ENCODE data around the gene SLC35F3. TPM values are rescaled to one million over a fixed set of nuclear protein-coding genes. Genes with fewer than 3 reads are reported as not detected.

SLC35F3 gene
- total RNA-seq, 1 donor from 2014 or later: 0.36 TPM

- H3K9me3 Mint-ChIP-seq (ENCODE audit: unreplicated experiment): no peaks in the 10 kb centered on the region
- peaks cover 8% of the 10 kb centered on the region for H3K4me1 Mint-ChIP-seq (ENCODE audit: unreplicated experiment)
- H3K36me3 Mint-ChIP-seq (ENCODE audit: low read depth, unreplicated experiment): no peaks in the 10 kb centered on the region
- TF ChIP-seq, protein P1, sequence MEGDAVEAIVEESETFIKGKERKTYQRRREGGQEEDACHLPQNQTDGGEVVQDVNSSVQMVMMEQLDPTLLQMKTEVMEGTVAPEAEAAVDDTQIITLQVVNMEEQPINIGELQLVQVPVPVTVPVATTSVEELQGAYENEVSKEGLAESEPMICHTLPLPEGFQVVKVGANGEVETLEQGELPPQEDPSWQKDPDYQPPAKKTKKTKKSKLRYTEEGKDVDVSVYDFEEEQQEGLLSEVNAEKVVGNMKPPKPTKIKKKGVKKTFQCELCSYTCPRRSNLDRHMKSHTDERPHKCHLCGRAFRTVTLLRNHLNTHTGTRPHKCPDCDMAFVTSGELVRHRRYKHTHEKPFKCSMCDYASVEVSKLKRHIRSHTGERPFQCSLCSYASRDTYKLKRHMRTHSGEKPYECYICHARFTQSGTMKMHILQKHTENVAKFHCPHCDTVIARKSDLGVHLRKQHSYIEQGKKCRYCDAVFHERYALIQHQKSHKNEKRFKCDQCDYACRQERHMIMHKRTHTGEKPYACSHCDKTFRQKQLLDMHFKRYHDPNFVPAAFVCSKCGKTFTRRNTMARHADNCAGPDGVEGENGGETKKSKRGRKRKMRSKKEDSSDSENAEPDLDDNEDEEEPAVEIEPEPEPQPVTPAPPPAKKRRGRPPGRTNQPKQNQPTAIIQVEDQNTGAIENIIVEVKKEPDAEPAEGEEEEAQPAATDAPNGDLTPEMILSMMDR (IDR thresholded peaks at IDR 0.05; ENCODE audit: unreplicated experiment): no peak
- H3K4me3 Mint-ChIP-seq (ENCODE audit: unreplicated experiment): no peak overlapping the region
- DNase-seq (ENCODE audit: low spot score): no peak
- H3K27me3 Mint-ChIP-seq (ENCODE audit: unreplicated experiment): no peaks in the 10 kb centered on the region
- no peak overlapping the region for H3K27ac Mint-ChIP-seq (ENCODE audit: unreplicated experiment)
Measured at GRCh38 chr1:234093741-234094140, 189.3 kb downstream of the SLC35F3 start.

DNA sequence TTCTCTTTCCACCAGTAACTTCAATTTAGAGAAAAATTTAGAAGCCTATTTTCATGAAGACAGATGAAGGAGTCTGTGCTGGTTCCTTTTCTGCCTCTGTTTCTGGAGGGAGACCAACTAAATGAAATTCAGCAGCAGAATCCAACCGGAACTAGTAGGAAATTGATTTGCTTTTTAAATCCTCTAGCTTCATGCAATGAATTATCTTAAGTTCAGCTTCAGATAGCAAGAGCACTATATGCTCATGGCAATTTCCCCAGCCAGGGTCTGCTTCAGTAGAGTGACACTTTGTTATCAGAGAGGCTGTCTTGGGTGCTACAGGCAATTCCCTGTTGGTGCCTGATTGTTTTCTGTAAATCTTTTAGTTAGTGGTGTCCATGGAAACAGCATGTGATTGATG is 189.7 kb downstream of the SLC35F3 start:
- Mint-ChIP-seq H3K27me3 (ENCODE audit: unreplicated experiment) (no peaks in the 10 kb centered on the region), H3K36me3 (ENCODE audit: low read depth, unreplicated experiment) (no peaks in the 10 kb centered on the region), H3K4me1 (ENCODE audit: unreplicated experiment) (peaks cover 8% of the 10 kb centered on the region), H3K4me3 (ENCODE audit: unreplicated experiment) (no peak overlapping the region), H3K27ac (ENCODE audit: unreplicated experiment) (no peak overlapping the region), H3K9me3 (ENCODE audit: unreplicated experiment) (no peaks in the 10 kb centered on the region)
- no peak for DNase-seq (ENCODE audit: low spot score)
- TF ChIP-seq, protein P1 (IDR thresholded peaks at IDR 0.05; ENCODE audit: unreplicated experiment): no peak

DNA sequence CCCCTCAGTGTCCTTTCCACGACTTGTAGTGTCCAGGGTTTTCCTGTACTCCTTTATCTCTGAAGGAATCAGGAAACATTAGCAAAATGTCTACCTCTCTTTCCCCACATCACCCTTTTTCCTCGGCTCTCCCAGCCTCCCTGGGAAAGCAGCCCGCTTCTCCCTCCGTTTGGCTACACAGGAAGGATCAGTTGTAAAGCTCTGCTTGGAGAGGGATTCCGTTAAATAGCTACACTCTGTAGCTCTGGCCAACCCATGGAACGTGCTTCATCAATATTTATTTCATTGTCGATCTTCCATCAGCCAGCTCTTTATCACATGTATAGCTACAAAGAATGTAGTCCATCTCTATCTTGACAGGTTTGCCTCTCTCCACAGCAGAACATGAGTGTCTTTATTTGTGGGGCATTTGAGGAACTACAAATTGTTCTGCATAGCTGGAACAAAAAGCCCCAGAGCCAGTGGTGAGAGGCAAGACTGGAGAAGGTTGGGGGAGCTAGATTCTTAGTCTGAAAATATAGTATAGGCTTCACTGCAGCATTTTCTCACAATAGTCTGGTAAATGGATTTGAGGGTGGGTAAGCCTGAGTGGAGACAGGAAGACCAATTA is 191.8 kb downstream of the SLC35F3 start:
- Mint-ChIP-seq H3K9me3 (ENCODE audit: unreplicated experiment) (no peaks in the 10 kb centered on the region), H3K27ac (ENCODE audit: unreplicated experiment) (no peak overlapping the region), H3K27me3 (ENCODE audit: unreplicated experiment) (no peaks in the 10 kb centered on the region), H3K36me3 (ENCODE audit: low read depth, unreplicated experiment) (no peaks in the 10 kb centered on the region), H3K4me3 (ENCODE audit: unreplicated experiment) (no peak overlapping the region), H3K4me1 (ENCODE audit: unreplicated experiment) (peaks cover 8% of the 10 kb centered on the region)
- no peak for DNase-seq (ENCODE audit: low spot score)
- TF ChIP-seq, protein P1 (IDR thresholded peaks at IDR 0.05; ENCODE audit: unreplicated experiment): no peak

GRCh38 chr1:234102583-234102982 is 198.1 kb downstream of the SLC35F3 start:
- H3K27ac Mint-ChIP-seq (ENCODE audit: unreplicated experiment): no peak overlapping the region
- H3K4me1 Mint-ChIP-seq (ENCODE audit: unreplicated experiment): no peaks in the 10 kb centered on the region
- TF ChIP-seq, protein P1 (IDR thresholded peaks at IDR 0.05; ENCODE audit: unreplicated experiment): no peak
- no peaks in the 10 kb centered on the region for H3K36me3 Mint-ChIP-seq (ENCODE audit: low read depth, unreplicated experiment)
- no peaks in the 10 kb centered on the region for H3K9me3 Mint-ChIP-seq (ENCODE audit: unreplicated experiment)
- DNase-seq (ENCODE audit: low spot score): no peak
- H3K27me3 Mint-ChIP-seq (ENCODE audit: unreplicated experiment): no peaks in the 10 kb centered on the region
- H3K4me3 Mint-ChIP-seq (ENCODE audit: unreplicated experiment): no peak overlapping the region

DNA sequence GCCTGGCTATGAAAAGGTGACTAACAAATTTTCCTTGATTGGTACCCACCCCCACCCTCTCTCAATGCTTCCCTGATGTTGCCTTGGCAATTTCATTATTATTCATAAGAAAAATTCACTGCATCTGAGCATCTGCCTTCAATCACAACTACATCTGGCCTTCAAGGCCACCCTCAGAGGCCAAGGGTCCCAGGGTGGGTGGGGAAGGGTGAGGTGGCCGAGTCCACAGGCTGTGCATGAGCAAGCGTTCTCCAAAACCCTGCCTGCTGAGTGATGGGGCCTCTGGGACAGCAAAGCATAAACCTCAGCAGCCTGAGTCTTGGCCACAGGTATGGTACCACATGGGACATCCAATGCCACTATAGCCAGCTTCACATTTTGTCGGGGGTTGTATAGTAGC is 198.7 kb downstream of the SLC35F3 start:
- no peaks in the 10 kb centered on the region for H3K4me1 Mint-ChIP-seq (ENCODE audit: unreplicated experiment)

More for the DNA sequence above, 198.7 kb downstream of the SLC35F3 start:
- Mint-ChIP-seq H3K4me3 (ENCODE audit: unreplicated experiment) (no peak overlapping the region), H3K36me3 (ENCODE audit: low read depth, unreplicated experiment) (no peaks in the 10 kb centered on the region), H3K9me3 (ENCODE audit: unreplicated experiment) (no peaks in the 10 kb centered on the region), H3K27ac (ENCODE audit: unreplicated experiment) (no peak overlapping the region), H3K27me3 (ENCODE audit: unreplicated experiment) (no peaks in the 10 kb centered on the region)
- DNase-seq (ENCODE audit: low spot score): no peak
- TF ChIP-seq, protein P1 (IDR thresholded peaks at IDR 0.05; ENCODE audit: unreplicated experiment): no peak
